Measurements from ENCODE around the gene C1QBP. TPM values are rescaled to one million over a fixed set of nuclear protein-coding genes. Genes with fewer than 3 reads are reported as not detected.

The C1QBP gene
- total RNA-seq, 4 donors from 2014 or later = 84.4 to 111 (median 108) TPM

- H3K27me3 ChIP-seq = no peaks in the 10 kb centered on the region
- no peak for TF ChIP-seq POLR2AphosphoS5 (IDR thresholded peaks at IDR 0.05)
- no peak for TF ChIP-seq POLR2A (IDR thresholded peaks at IDR 0.05)
- TF ChIP-seq CTCF (IDR thresholded peaks at IDR 0.05) = no peak
- no peak for TF ChIP-seq EP300 (IDR thresholded peaks at IDR 0.05)
- H3K27ac ChIP-seq = peak overlapping the region in 3 of 4 donors; percentile 84 to 86 (median 85)
- H3K4me1 ChIP-seq = peaks cover 0 to 31% (median 13%) of the 10 kb centered on the region in 3 donors
- no peaks in the 10 kb centered on the region for H3K9me3 ChIP-seq
- 0 to 1% methylated on average over 6 to 12 of the region's 17 CpGs for WGBS, 2 donors (ENCODE audit: low coverage in 1 of 2)
- peaks cover 0 to 23% of the 10 kb centered on the region in 2 donors for H3K36me3 ChIP-seq
- ATAC-seq = no peak
- H3K4me3 ChIP-seq = peak overlapping the region; percentile 74 to 75
Observed at GRCh38 chr17:5468075-5468473, 29.1 kb upstream of the C1QBP start.

- WGBS, 2 donors (ENCODE audit: low coverage in 1 of 2) = 2 to 5% methylated on average over 8 of the region's 8 CpGs
- ATAC-seq = no peak
- peak overlapping the region; percentile 74 to 75 for H3K4me3 ChIP-seq
Observed at GRCh38 chr17:5467416-5467815, 28.5 kb upstream of the C1QBP start.

GRCh38 chr17:5466295-5466694, 27.3 kb upstream of the C1QBP start:
- H3K36me3 ChIP-seq = peaks cover 0 to 26% of the 10 kb centered on the region in 2 donors
- ATAC-seq = no peak
- H3K27ac ChIP-seq = no peak overlapping the region
- H3K4me1 ChIP-seq = peaks cover 0 to 31% (median 13%) of the 10 kb centered on the region in 3 donors
- TF ChIP-seq POLR2A (IDR thresholded peaks at IDR 0.05) = no peak
- no peak for TF ChIP-seq CTCF (IDR thresholded peaks at IDR 0.05)
- TF ChIP-seq EP300 (IDR thresholded peaks at IDR 0.05) = no peak
- no peak for TF ChIP-seq POLR2AphosphoS5 (IDR thresholded peaks at IDR 0.05)
- no peaks in the 10 kb centered on the region for H3K27me3 ChIP-seq
- 83 to 86% methylated on average over 1 to 4 of the region's 4 CpGs for WGBS, 2 donors (ENCODE audit: low coverage in 1 of 2)
- H3K9me3 ChIP-seq = no peaks in the 10 kb centered on the region
- H3K4me3 ChIP-seq = no peak overlapping the region

More at GRCh38 chr17:5467416-5467815, 28.5 kb upstream of the C1QBP start:
- peaks cover 0 to 23% of the 10 kb centered on the region in 2 donors for H3K36me3 ChIP-seq
- H3K9me3 ChIP-seq = no peaks in the 10 kb centered on the region
- no peak overlapping the region for H3K27ac ChIP-seq
- TF ChIP-seq POLR2AphosphoS5 (IDR thresholded peaks at IDR 0.05) (no peak), POLR2A (IDR thresholded peaks at IDR 0.05) (no peak), EP300 (IDR thresholded peaks at IDR 0.05) (no peak), CTCF (IDR thresholded peaks at IDR 0.05) (no peak)
- peaks cover 0 to 31% (median 13%) of the 10 kb centered on the region in 3 donors for H3K4me1 ChIP-seq
- no peaks in the 10 kb centered on the region for H3K27me3 ChIP-seq

GRCh38 chr17:5464717-5465507, 26.0 kb upstream of the C1QBP start:
- Histone ChIP-seq H3K4me3 (no peak overlapping the region), H3K9me3 (no peaks in the 10 kb centered on the region), H3K36me3 (peaks cover 0 to 40% of the 10 kb centered on the region in 2 donors), H3K27ac (no peak overlapping the region), H3K27me3 (no peaks in the 10 kb centered on the region), H3K4me1 (peaks cover 0 to 31% (median 13%) of the 10 kb centered on the region in 3 donors)
- no peak for TF ChIP-seq EP300 (IDR thresholded peaks at IDR 0.05)
- no peak for TF ChIP-seq POLR2A (IDR thresholded peaks at IDR 0.05)
- no peak for TF ChIP-seq CTCF (IDR thresholded peaks at IDR 0.05)
- 83 to 85% methylated on average over 4 to 6 of the region's 10 CpGs for WGBS, 2 donors (ENCODE audit: low coverage in 1 of 2)
- ATAC-seq = no peak

- peaks cover 0 to 96% of the 10 kb centered on the region in 2 donors for H3K36me3 ChIP-seq
- ATAC-seq = no peak
- H3K9me3 ChIP-seq = no peaks in the 10 kb centered on the region
- no peak overlapping the region for H3K4me3 ChIP-seq
- H3K4me1 ChIP-seq = no peaks in the 10 kb centered on the region
- no peaks in the 10 kb centered on the region for H3K27me3 ChIP-seq
- no peak overlapping the region for H3K27ac ChIP-seq
- TF ChIP-seq CTCF (IDR thresholded peaks at IDR 0.05) (no peak), EP300 (IDR thresholded peaks at IDR 0.05) (no peak), POLR2A (IDR thresholded peaks at IDR 0.05) (no peak), POLR2AphosphoS5 (IDR thresholded peaks at IDR 0.05) (no peak)
- WGBS, 2 donors (ENCODE audit: low coverage in 1 of 2) = 72 to 85% methylated on average over 7 to 8 of the region's 8 CpGs
Observed at GRCh38 chr17:5446786-5447185, 7.8 kb upstream of the C1QBP start.

All from gastroesophageal sphincter (tissue), 4 donors.